Liver (tissue), 10 donors: ENCODE data around the gene PSTPIP1. TPM values are rescaled to one million over a fixed set of nuclear protein-coding genes. Genes with fewer than 3 reads are reported as not detected.

Experiments used
- DNase-seq: peaks from one replicate; pipeline ENCODE4 v3.0.0-alpha.2; 2017; ENCODE audit warnings: low spot score
- H3K27ac ChIP-seq, 2 donors: one replicate each; pipeline ENCODE4 v1.7.0; 2013; ENCODE audit warnings: inconsistent platforms in 2 of 2, low read length in 2 of 2, control low read depth in 1 of 2, low read depth in 1 of 2, mild to moderate bottlenecking in 1 of 2
- H3K27me3 ChIP-seq, 4 donors: one replicate each; pipeline versions ENCODE4 v1.6.1 to v1.7.0; 2013; ENCODE audit warnings: low read length in 3 of 4, inconsistent platforms in 1 of 4, mild to moderate bottlenecking in 1 of 4, moderate library complexity in 1 of 4; ENCODE audit not compliant: control insufficient read depth in 4 of 4, insufficient read depth in 4 of 4
- H3K36me3 ChIP-seq, 4 donors: one replicate each; pipeline versions ENCODE4 v1.6.1 to v1.7.0; 2013; ENCODE audit warnings: low read length in 3 of 4, mild to moderate bottlenecking in 3 of 4, low read depth in 1 of 4, moderate library complexity in 1 of 4; ENCODE audit not compliant: control insufficient read depth in 4 of 4, insufficient read depth in 3 of 4
- H3K4me1 ChIP-seq, 4 donors: one replicate each; pipeline versions ENCODE4 v1.6.1 to v1.7.0; 2013; ENCODE audit warnings: low read length in 3 of 4, mild to moderate bottlenecking in 3 of 4, moderate library complexity in 1 of 4; ENCODE audit not compliant: control insufficient read depth in 4 of 4, insufficient read depth in 4 of 4
- H3K4me3 ChIP-seq, 3 donors: one replicate each; pipeline versions ENCODE4 v1.6.1 to v1.7.0; 2013; ENCODE audit warnings: low read length in 3 of 3, control low read depth in 1 of 3, low read depth in 1 of 3, mild to moderate bottlenecking in 1 of 3
- H3K9ac ChIP-seq, 2 donors: one replicate each; pipeline ENCODE4 v1.7.0; 2013; ENCODE audit warnings: low read length in 2 of 2, mild to moderate bottlenecking in 2 of 2, moderate library complexity in 2 of 2, control low read depth in 1 of 2, low read depth in 1 of 2
- H3K9me3 ChIP-seq, 4 donors: one replicate each; pipeline versions ENCODE4 v1.6.1 to v1.7.0; 2013; ENCODE audit warnings: low read length in 3 of 4; ENCODE audit not compliant: control insufficient read depth in 4 of 4
- ATF3 ChIP-seq: IDR thresholded peaks from 2 replicates; pipeline ENCODE4 v1.6.1; 2016; ENCODE audit warnings: antibody characterized with exemption
- CTCF ChIP-seq: fragments of 150-350 bp; IDR thresholded peaks from 2 replicates; pipeline ENCODE4 v1.5.1; 2017; ENCODE audit warnings: improper control_type of control experiment, low read depth, low read length; ENCODE audit not compliant: missing input control
- EGR1 ChIP-seq, 2 donors: IDR thresholded peaks; 2 replicates each; pipeline ENCODE4 v1.6.1; 2016 to 2018; ENCODE audit warnings: antibody characterized with exemption in 2 of 2, low read depth in 2 of 2
- FOXA1 ChIP-seq: IDR thresholded peaks from 2 replicates; pipeline ENCODE4 v1.6.1; 2016; ENCODE audit warnings: antibody characterized with exemption
- FOXA2 ChIP-seq: IDR thresholded peaks from 2 replicates; pipeline ENCODE4 v1.6.1; 2016; ENCODE audit warnings: antibody characterized with exemption
- GABPA ChIP-seq, 2 donors: IDR thresholded peaks in 1 of 2; conservative IDR thresholded peaks in 1 of 2; 2 replicates each; pipeline ENCODE4 v1.6.1; 2016; ENCODE audit warnings: antibody characterized with exemption in 2 of 2, mild to moderate bottlenecking in 1 of 2, moderate library complexity in 1 of 2
- HNF4A ChIP-seq, 2 donors: conservative IDR thresholded peaks; 2 replicates each; pipeline ENCODE4 v1.6.1; 2016; ENCODE audit warnings: antibody characterized with exemption in 2 of 2, mild to moderate bottlenecking in 2 of 2
- HNF4G ChIP-seq: IDR thresholded peaks from 2 replicates; pipeline ENCODE4 v1.6.1; 2016; ENCODE audit warnings: antibody characterized with exemption
- JUND ChIP-seq, 2 donors: IDR thresholded peaks; 2 replicates each; pipeline ENCODE4 v1.6.1; 2016; ENCODE audit warnings: antibody characterized with exemption in 2 of 2
- MAX ChIP-seq: IDR thresholded peaks from 2 replicates; pipeline ENCODE4 v1.6.1; 2016; ENCODE audit warnings: antibody characterized with exemption
- NR2F2 ChIP-seq: IDR thresholded peaks from 2 replicates; pipeline ENCODE4 v1.6.1; 2016; ENCODE audit warnings: antibody characterized with exemption
- RAD21 ChIP-seq, 2 donors: IDR thresholded peaks; 2 replicates each; pipeline ENCODE4 v1.6.1; 2016; ENCODE audit warnings: antibody characterized with exemption in 2 of 2, mild to moderate bottlenecking in 2 of 2
- REST ChIP-seq: IDR thresholded peaks from 2 replicates; pipeline ENCODE4 v1.6.1; 2016; ENCODE audit warnings: antibody characterized with exemption, mild to moderate bottlenecking
- RXRA ChIP-seq, 2 donors: IDR thresholded peaks; 2 replicates each; pipeline ENCODE4 v1.6.1; 2017 to 2018; ENCODE audit warnings: antibody characterized with exemption in 2 of 2, mild to moderate bottlenecking in 1 of 2
- SP1 ChIP-seq: IDR thresholded peaks from 2 replicates; pipeline ENCODE4 v1.6.1; 2018; ENCODE audit warnings: antibody characterized with exemption, mild to moderate bottlenecking
- TAF1 ChIP-seq: conservative IDR thresholded peaks from 2 replicates; pipeline ENCODE4 v1.6.1; 2016; ENCODE audit warnings: antibody characterized with exemption, mild to moderate bottlenecking
- YY1 ChIP-seq: IDR thresholded peaks from 2 replicates; pipeline ENCODE4 v1.6.1; 2016; ENCODE audit warnings: antibody characterized with exemption, mild to moderate bottlenecking
- ZBTB33 ChIP-seq: IDR thresholded peaks from 2 replicates; pipeline ENCODE4 v1.6.1; 2016; ENCODE audit warnings: antibody characterized with exemption
- WGBS: extraction: QIAGEN DNeasy Blood & Tissue Kit; methylation state at CpG from one replicate; pipeline ENCODE4 v1.1.7; 2013; 5-methylcytosine and 5-hydroxymethylcytosine counted together
- polyA plus RNA-seq, 2 donors: library from polyadenylated mRNA; stranded (reverse) in 1 of 2; unstranded in 1 of 2; fragments of 200-250 nt in 1 of 2; fragments of >200 nt in 1 of 2; fragmentation: Nextera tagmentation in 1 of 2; extraction: Ambion mirVana in 1 of 2; gene quantifications; one replicate each; pipeline versions ENCODE4 v1.2.1 to v1.2.3, GENCODE V29; 2013 to 2015
- small RNA-seq: library from RNA; depleted of rRNA; stranded (forward); fragments of <200 nt; gene quantifications from one replicate; pipeline ENCODE3, GENCODE V24; 2014
- total RNA-seq, 2 donors: library from RNA; depleted of rRNA; stranded (reverse); fragments of >200 nt; gene quantifications; one replicate each; pipeline ENCODE4 v1.2.3, GENCODE V29; 2014
- donor health status: healthy.
- donor health status: healthy.
- donor health status: healthy.
- donor health status: healthy.
- donor health status: healthy.

PSTPIP1 gene
- total and polyA plus RNA-seq, 4 donors = 1.1 to 4.6 (median 3.0) TPM

- 44% methylated on average over 2 of the region's 2 CpGs for WGBS
- no peak for TF ChIP-seq MAX
- TF ChIP-seq RXRA (IDR thresholded peaks at IDR 0.05) = no peak
- TF ChIP-seq CTCF = no peak
- TF ChIP-seq YY1 = no peak
- no peak for TF ChIP-seq JUND (IDR thresholded peaks at IDR 0.05)
- TF ChIP-seq RAD21 (IDR thresholded peaks at IDR 0.05) = no peak
- TF ChIP-seq FOXA1 = no peak
- no peak for TF ChIP-seq HNF4G
- no peak for TF ChIP-seq NR2F2
- TF ChIP-seq EGR1 (IDR thresholded peaks at IDR 0.05; ENCODE audit: low read depth in 2 of 2) = no peak
- no peak for TF ChIP-seq HNF4A (conservative IDR thresholded peaks at IDR 0.05)
- no peak for TF ChIP-seq GABPA (IDR thresholded peaks at IDR 0.05 in 1 of 2, conservative IDR thresholded peaks at IDR 0.05 in 1 of 2)
- TF ChIP-seq TAF1 = no peak
- TF ChIP-seq REST = no peak
- no peak for TF ChIP-seq SP1
- no peak for TF ChIP-seq ZBTB33
- TF ChIP-seq ATF3 = no peak
- no peak for TF ChIP-seq FOXA2
- Histone ChIP-seq H3K4me3 (no peak overlapping the region), H3K4me1 (no peaks in the 10 kb centered on the region), H3K36me3 (no peaks in the 10 kb centered on the region), H3K27me3 (no peaks in the 10 kb centered on the region), H3K27ac (no peak overlapping the region), H3K9me3 (no peaks in the 10 kb centered on the region), H3K9ac (no peak overlapping the region)
- no peak for DNase-seq
These were observed 90.4 kb downstream of the PSTPIP1 start for GRCh38 chr15:77085297-77085696.

Small RNAs within 50 kb of the gene (small RNA-seq; reads per million reads assigned to genes)
- gene RN7SL278P = not detected

Other genes starting within 250 kb of the PSTPIP1 start
- 10 to 100 TPM in 1 of 2 donors, 1 to 10 TPM in 1; 6.0 to 18.0 TPM for gene SCAPER, start 89.8 kb upstream of the PSTPIP1 start, total RNA-seq
- gene SCAPER, start 89.8 kb upstream of the PSTPIP1 start, polyA plus RNA-seq = 10 to 100 TPM in 1 of 2 donors, 1 to 10 TPM in 1; 3.3 to 13.9 TPM
- 10 to 100 TPM; 12.0 to 28.2 TPM for gene RCN2, start 63.4 kb upstream of the PSTPIP1 start, total RNA-seq
- gene RCN2, start 63.4 kb upstream of the PSTPIP1 start, polyA plus RNA-seq = 10 to 100 TPM in 1 of 2 donors, 1 to 10 TPM in 1; 8.7 to 18.2 TPM
- gene TSPAN3, start 76.0 kb downstream of the PSTPIP1 start, total RNA-seq = 10 to 100 TPM; 77.2 to 82.8 TPM
- gene TSPAN3, start 76.0 kb downstream of the PSTPIP1 start, polyA plus RNA-seq = 10 to 100 TPM; 49.3 to 80.2 TPM